ENCODE data around the gene KLKB1. TPM values are rescaled to one million over a fixed set of nuclear protein-coding genes. Genes with fewer than 3 reads are reported as not detected.

KLKB1 gene
- not detected in 5 replicates for total RNA-seq (2022; extraction: Qiagen RNA extraction; ENCODE audit: low read depth)

DNA sequence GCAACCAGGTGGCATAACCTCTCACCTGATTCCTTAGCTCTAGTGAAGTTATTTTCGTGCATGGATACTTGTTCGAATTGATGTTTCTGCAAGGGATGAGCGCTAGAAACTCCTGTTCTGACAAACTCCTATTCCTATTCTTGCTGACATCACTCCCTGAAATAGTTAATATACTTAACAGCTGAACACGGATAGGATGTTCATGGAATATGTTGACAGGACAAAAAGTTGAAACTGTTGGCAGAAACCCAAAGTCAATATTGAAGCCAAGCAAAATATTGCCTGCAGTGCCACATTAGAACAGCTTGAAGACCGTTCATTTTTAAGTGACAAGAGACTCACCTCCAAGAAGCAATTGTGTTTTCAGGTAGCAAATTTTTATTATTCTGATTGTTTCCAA lies at the start of gene KLKB1:
KLKB1 (plus strand) TSS at position 287 of the 400 bp plus-strand sequence. CDS start 689 bp downstream, outside the sequence.

DNA sequence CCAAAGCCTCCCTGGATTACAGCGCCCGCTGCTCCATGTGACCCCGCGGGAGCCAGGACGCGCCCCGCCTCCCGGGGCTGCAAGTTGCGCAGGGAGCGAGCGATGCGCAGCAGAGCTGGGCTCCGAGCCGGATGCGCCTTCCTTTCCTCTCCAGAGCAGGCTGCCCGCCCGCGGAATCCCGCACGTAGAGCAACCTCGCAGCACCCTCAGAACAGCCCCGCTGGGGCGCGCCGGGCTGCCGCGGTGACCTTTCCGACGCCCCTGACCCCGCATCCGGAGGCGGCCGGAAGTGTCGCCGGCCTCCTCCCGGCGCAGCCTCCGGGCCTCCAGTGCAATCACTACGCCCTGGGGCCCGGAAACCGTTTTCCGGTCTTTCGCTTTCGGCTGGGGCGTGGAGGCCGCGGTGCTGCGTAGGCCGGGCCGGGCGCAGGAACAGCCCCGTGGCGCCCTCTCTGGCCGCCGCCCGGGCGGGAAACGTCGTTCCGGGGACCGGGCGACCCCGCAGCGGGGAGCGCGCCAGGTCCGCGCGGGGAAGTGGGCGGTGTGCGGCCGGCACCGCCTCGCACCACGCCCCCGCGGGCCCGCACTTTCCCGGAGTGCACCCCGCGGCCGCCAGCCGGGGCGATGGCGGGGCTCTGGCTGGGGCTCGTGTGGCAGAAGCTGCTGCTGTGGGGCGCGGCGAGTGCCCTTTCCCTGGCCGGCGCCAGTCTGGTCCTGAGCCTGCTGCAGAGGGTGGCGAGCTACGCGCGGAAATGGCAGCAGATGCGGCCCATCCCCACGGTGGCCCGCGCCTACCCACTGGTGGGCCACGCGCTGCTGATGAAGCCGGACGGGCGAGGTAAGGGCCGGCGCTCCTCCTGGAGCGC lies 35.9 kb upstream of the KLKB1 start, which contains the start of gene CYP4V2:
CYP4V2 (plus strand) TSS at position 368 of the 866 bp plus-strand sequence; CDS start at position 625, 257 bp downstream.

DNA sequence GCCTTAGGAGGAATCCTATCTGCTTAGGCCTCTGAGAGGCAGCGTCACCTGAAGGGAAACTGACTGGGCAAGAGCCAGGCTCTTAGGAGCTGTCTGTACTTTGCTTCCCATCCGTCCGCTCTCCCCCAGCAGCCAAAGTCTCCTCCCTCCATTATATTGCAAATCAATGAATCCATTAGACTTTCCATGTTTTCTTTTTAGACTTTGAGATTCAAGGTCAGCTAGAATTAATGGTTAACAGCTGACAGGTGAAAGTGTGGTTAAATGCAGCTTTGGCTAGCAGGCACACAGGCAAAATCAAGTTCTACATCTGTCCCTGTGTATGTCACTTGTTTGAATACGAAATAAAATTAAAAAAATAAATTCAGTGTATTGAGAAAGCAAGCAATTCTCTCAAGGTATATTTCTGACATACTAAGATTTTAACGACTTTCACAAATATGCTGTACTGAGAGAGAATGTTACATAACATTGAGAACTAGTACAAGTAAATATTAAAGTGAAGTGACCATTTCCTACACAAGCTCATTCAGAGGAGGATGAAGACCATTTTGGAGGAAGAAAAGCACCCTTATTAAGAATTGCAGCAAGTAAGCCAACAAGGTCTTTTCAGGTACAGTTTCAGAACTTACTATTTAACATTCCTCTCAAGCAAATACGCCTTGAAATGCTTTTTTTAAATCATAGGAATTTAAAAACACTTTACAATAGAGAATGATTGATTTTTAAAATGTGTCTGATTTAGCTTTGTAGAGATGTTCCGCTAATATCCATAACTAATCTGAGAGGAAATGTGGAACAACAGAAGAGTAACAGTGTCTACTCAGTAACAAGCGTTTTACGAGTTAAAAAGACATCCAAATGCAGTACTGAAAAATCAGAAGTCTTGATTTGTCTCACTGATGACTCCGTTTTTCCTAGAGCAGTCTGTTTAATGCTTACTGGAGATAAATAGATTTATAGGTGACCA lies 38.7 kb downstream of the KLKB1 start, which contains the start of gene F11:
F11 (plus strand) TSS at position 507 of the 970 bp plus-strand sequence. CDS start 948 bp downstream, outside the sequence.

Other genes with a start within 250 kb of the KLKB1 start
- gene TLR3, start 158.4 kb upstream of the KLKB1 start, total RNA-seq (2022; extraction: Qiagen RNA extraction; ENCODE audit: low read depth): 0.15 to 0.72 TPM (median 0.39 TPM) in 5 replicates
- 0.98 to 1.6 TPM (median 1.2 TPM) in 5 replicates for gene FAM149A, start 122.8 kb upstream of the KLKB1 start, total RNA-seq (2022; extraction: Qiagen RNA extraction; ENCODE audit: low read depth)
- gene CYP4V2, start 35.9 kb upstream of the KLKB1 start, total RNA-seq (2022; extraction: Qiagen RNA extraction; ENCODE audit: low read depth): 2.3 to 3.7 TPM (median 3.0 TPM) in 5 replicates
- gene F11, start 38.7 kb downstream of the KLKB1 start, total RNA-seq (2022; extraction: Qiagen RNA extraction; ENCODE audit: low read depth): not detected in 5 replicates

Measured in A549 treated with ZK216348 at 1 μM for 4 hours (cell line).